ENCODE measurements around the gene TMEM198. TPM values are rescaled to one million over a fixed set of nuclear protein-coding genes. Genes with fewer than 3 reads are reported as not detected.

TMEM198 gene
- total RNA-seq, 1 experiment from 2014 or later, result 1.1 TPM

GRCh38 chr2:219549619-219550018, 5.8 kb downstream of the TMEM198 start:
- ATAC-seq (no peak), DNase-seq (no peak)
- Histone ChIP-seq H2AFZ (ENCODE audit: low read length) (no peak overlapping the region), H3K79me2 (ENCODE audit: low read length) (no peaks in the 10 kb centered on the region), H3K4me1 (ENCODE audit: insufficient read depth, low read length) (peaks cover 9% of the 10 kb centered on the region), H3K36me3 (ENCODE audit: low read depth, low read length) (no peaks in the 10 kb centered on the region), H3K4me2 (ENCODE audit: low read length) (no peak overlapping the region), H4K20me1 (ENCODE audit: low read length) (no peaks in the 10 kb centered on the region), H3K9me3 (ENCODE audit: low read length) (no peaks in the 10 kb centered on the region), H3K4me3 (ENCODE audit: low read length) (no peak overlapping the region), H3K27me3 (ENCODE audit: low read length) (no peaks in the 10 kb centered on the region), H3K9ac (ENCODE audit: low read length) (no peak overlapping the region), H3F3A (ENCODE audit: low read length, unreplicated experiment) (no peaks in the 10 kb centered on the region), H3K9me2 (replicated peaks; ENCODE audit: low read length) (no peaks in the 10 kb centered on the region), H3K27ac (ENCODE audit: low read length) (no peak overlapping the region)
- ChIA-PET CTCF (no interaction called here), POLR2A (ENCODE audit: unreplicated experiment) (no interaction called here)
- intact Hi-C loops (cut with micrococcal nuclease), result no loop called here
- no TSS peak for BruUV-seq (replicated peaks)
- TF ChIP-seq CTCF (conservative IDR thresholded peaks at IDR 0.05; ENCODE audit: low read depth, low read length), result no peak
- no peak for TF ChIP-seq EZH2 (IDR thresholded peaks at IDR 0.05; ENCODE audit: low read length, unreplicated experiment)
- TF ChIP-seq EZH2phosphoT487 (IDR thresholded peaks at IDR 0.05; ENCODE audit: borderline replicate concordance, low read length), result no peak

GRCh38 chr2:219551441-219552381, 7.9 kb downstream of the TMEM198 start:
- peaks cover 9% of the 10 kb centered on the region for H3K4me1 ChIP-seq (ENCODE audit: insufficient read depth, low read length)
- no peak for TF ChIP-seq CTCF (conservative IDR thresholded peaks at IDR 0.05; ENCODE audit: low read depth, low read length)
- ChIA-PET POLR2A (ENCODE audit: unreplicated experiment) (interaction anchor here (0.6 kb wide), 1 partner anchor 11 kb away, joined by 3 read pairs; no protein-coding TSS in a partner anchor), CTCF (interaction anchor here (0.6 kb wide), 2 partner anchors 9 to 149 kb away, joined by 3 read pairs; no protein-coding TSS in a partner anchor)
- DNase-seq (peak; percentile 33), ATAC-seq (peak; percentile 41)
- BruUV-seq (replicated peaks), result TSS peak; percentile 28
- H3F3A ChIP-seq (ENCODE audit: low read length, unreplicated experiment), result no peaks in the 10 kb centered on the region
- peak overlapping the region; percentile 93 for H3K4me2 ChIP-seq (ENCODE audit: low read length)
- peak overlapping the region; percentile 5; the same call in 1 of the 2 replicates for H3K9ac ChIP-seq (ENCODE audit: low read length)
- no peaks in the 10 kb centered on the region for H3K79me2 ChIP-seq (ENCODE audit: low read length)
- no peaks in the 10 kb centered on the region for H3K9me2 ChIP-seq (replicated peaks; ENCODE audit: low read length)
- H3K4me3 ChIP-seq (ENCODE audit: low read length), result peak overlapping the region; percentile 72
- intact Hi-C loops (cut with micrococcal nuclease), result no loop called here
- H3K36me3 ChIP-seq (ENCODE audit: low read depth, low read length), result no peaks in the 10 kb centered on the region
- H3K9me3 ChIP-seq (ENCODE audit: low read length), result no peaks in the 10 kb centered on the region
- no peak overlapping the region for H3K27ac ChIP-seq (ENCODE audit: low read length)
- peak overlapping the region; percentile 86 for H2AFZ ChIP-seq (ENCODE audit: low read length)
- H3K27me3 ChIP-seq (ENCODE audit: low read length), result no peaks in the 10 kb centered on the region
- no peaks in the 10 kb centered on the region for H4K20me1 ChIP-seq (ENCODE audit: low read length)

All from PC-3 (cell line).